HCT116 (cell line): ENCODE results near the gene AP1S1. TPM values are rescaled to one million over a fixed set of nuclear protein-coding genes. Genes with fewer than 3 reads are reported as not detected.

Experiments
- ATAC-seq: fragments of 200-7000 bp; cut with Tn5 transposase; 2 replicates; pipeline ENCODE4 v1.9.1; 2020; ENCODE audit warnings: mild to moderate bottlenecking, moderate library complexity
- BruUV-seq: library from RNA; stranded (reverse); fragments of 400-500 nt; replicated peaks from 2 replicates; lab custom pipeline; 2021; lab: Mats Ljungman, UMichigan
- CTCF ChIA-PET: fragments of 300-600 bp; sonication (Branson Sonifier 250); formaldehyde crosslinking; loops from one replicate; lab custom pipeline; 2021; ENCODE audit warnings: antibody characterized with exemption; lab: Charles Lee
- POLR2A ChIA-PET: fragments of 300-600, 350-600 bp; sonication (Branson Sonifier 250); formaldehyde crosslinking; loops from one replicate; lab custom pipeline; 2021; ENCODE audit warnings: antibody characterized with exemption; lab: Charles Lee
- RAD21 ChIA-PET, 2 experiments: fragments of 300-600 bp; sonication (Branson Sonifier 250); formaldehyde crosslinking; loops; one replicate each; lab custom pipeline; 2023; ENCODE audit warnings: low total read pairs in 2 of 2; ENCODE audit not compliant: uncharacterized antibody in 2 of 2, unreplicated experiment in 2 of 2, low non-redundant PET in 1 of 2; lab: Charles Lee
- DNase-seq: peaks from one replicate; pipeline ENCODE4 v3.0.0-alpha.2; 2010; ENCODE audit warnings: low read depth, low spot score
- H2AFZ ChIP-seq: fragments of 200-600 bp; shearing (Covaris generic), sonication (generic); 2 replicates; pipeline ENCODE4 v1.6.1; 2017; ENCODE audit warnings: low read depth, mixed run types, mixed read lengths, antibody characterized with exemption, low read length; ENCODE audit not compliant: poor library complexity, severe bottlenecking
- H3K27ac ChIP-seq: 2 replicates; pipeline ENCODE4 v1.5.1; 2012; ENCODE audit warnings: low read depth, low read length
- H3K27me3 ChIP-seq: fragments of 200-600 bp; sonication (generic); 2 replicates; pipeline ENCODE4 v1.6.1; 2016; ENCODE audit warnings: mixed run types, low read length, mixed read lengths; ENCODE audit not compliant: insufficient read depth
- H3K36me3 ChIP-seq, 2 experiments: fragments of 200-500 bp in 1 of 2; fragments of 200-600 bp in 1 of 2; sonication (Bioruptor generic) in 1 of 2; sonication (generic) in 1 of 2; 2 replicates each; pipeline versions ENCODE4 v1.5.1 to v1.6.1; 2014 to 2016; ENCODE audit warnings: low read length in 2 of 2, inconsistent platforms in 1 of 2, mixed read lengths in 1 of 2, mixed run types in 1 of 2; ENCODE audit not compliant: insufficient read depth in 2 of 2, control insufficient read depth in 1 of 2
- H3K4me1 ChIP-seq, 2 experiments: fragments of 200-600 bp in 1 of 2; sonication (generic) in 1 of 2; 2 replicates each; pipeline versions ENCODE4 v1.5.1 to v1.6.1; 2012 to 2017; ENCODE audit warnings: low read length in 2 of 2, inconsistent platforms in 1 of 2, mild to moderate bottlenecking in 1 of 2, mixed read lengths in 1 of 2, mixed run types in 1 of 2, moderate library complexity in 1 of 2; ENCODE audit not compliant: insufficient read depth in 2 of 2, control insufficient read depth in 1 of 2
- H3K4me2 ChIP-seq: fragments of 200-600 bp; sonication (generic); 2 replicates; pipeline ENCODE4 v1.6.1; 2017; ENCODE audit warnings: mixed run types, low read length, mixed read lengths
- H3K4me3 ChIP-seq, 2 experiments: fragments of 200-600 bp in 1 of 2; sonication (generic) in 1 of 2; replicated peaks in 1 of 2; 2 replicates each; pipeline ENCODE4 v1.5.1; 2011 to 2016; ENCODE audit warnings: low read length in 2 of 2, control low read depth in 1 of 2, low read depth in 1 of 2, mild to moderate bottlenecking in 1 of 2, mixed read lengths in 1 of 2, mixed run types in 1 of 2
- H3K79me2 ChIP-seq: fragments of 200-600 bp; sonication (generic); 2 replicates; pipeline ENCODE4 v1.6.1; 2017; ENCODE audit warnings: mild to moderate bottlenecking, mixed run types, low read length, moderate library complexity, mixed read lengths; ENCODE audit not compliant: insufficient read depth
- H3K9ac ChIP-seq: fragments of 200-600 bp; sonication (generic); 2 replicates; pipeline ENCODE4 v1.6.1; 2016; ENCODE audit warnings: low read length, mixed read lengths
- H3K9me2 ChIP-seq: fragments of 200-600 bp; sonication (generic), shearing (Covaris generic); 2 replicates; pipeline ENCODE4 v1.6.1; 2017; ENCODE audit warnings: mixed run types, mild to moderate bottlenecking, moderate library complexity; ENCODE audit not compliant: insufficient read depth
- H3K9me3 ChIP-seq, 2 experiments: fragments of 200-500 bp in 1 of 2; fragments of 200-600 bp in 1 of 2; sonication (Bioruptor generic) in 1 of 2; sonication (generic) in 1 of 2; 2 replicates each; pipeline ENCODE4 v1.6.1; 2014 to 2017; ENCODE audit warnings: low read length in 2 of 2, mixed read lengths in 2 of 2, inconsistent platforms in 1 of 2, low read depth in 1 of 2, mild to moderate bottlenecking in 1 of 2, mixed run types in 1 of 2, moderate library complexity in 1 of 2; ENCODE audit not compliant: control insufficient read depth in 1 of 2, insufficient read depth in 1 of 2
- H4K20me1 ChIP-seq: fragments of 200-600 bp; sonication (generic), shearing (Covaris generic); 2 replicates; pipeline ENCODE4 v1.6.1; 2017; ENCODE audit warnings: mixed run types, mild to moderate bottlenecking, moderate library complexity; ENCODE audit not compliant: insufficient read depth
- CBX3 ChIP-seq: IDR thresholded peaks from 2 replicates; pipeline ENCODE4 v1.6.1; 2012; ENCODE audit warnings: low read depth
- CEBPB ChIP-seq: IDR thresholded peaks from 2 replicates; pipeline ENCODE4 v1.6.1; 2012; ENCODE audit warnings: low read depth
- EZH2 ChIP-seq: fragments of 200-600 bp; sonication (generic); IDR thresholded peaks from 2 replicates; pipeline ENCODE4 v1.6.1; 2017; ENCODE audit warnings: antibody characterized with exemption, mixed run types
- EZH2phosphoT487 ChIP-seq: fragments of 200-600 bp; IDR thresholded peaks from 2 replicates; pipeline ENCODE4 v1.6.1; 2018; ENCODE audit warnings: antibody characterized with exemption, borderline replicate concordance
- FOSL1 ChIP-seq: IDR thresholded peaks from 2 replicates; pipeline ENCODE4 v1.6.1; 2012; ENCODE audit warnings: low read depth
- MAX ChIP-seq: IDR thresholded peaks from 2 replicates; pipeline ENCODE4 v1.6.1; 2012
- SP1 ChIP-seq: IDR thresholded peaks from 2 replicates; pipeline ENCODE4 v1.6.1; 2012; ENCODE audit warnings: low read depth
- TCF7L2 ChIP-seq: IDR thresholded peaks from 2 replicates; pipeline ENCODE4 v1.7.0; 2011; ENCODE audit warnings: borderline replicate concordance, inconsistent platforms; ENCODE audit not compliant: insufficient read depth, insufficient read length; ENCODE audit errors: extremely low read depth
- ZBTB33 ChIP-seq: IDR thresholded peaks from 2 replicates; pipeline ENCODE4 v1.6.1; 2011; ENCODE audit warnings: mild to moderate bottlenecking, low read length, moderate library complexity; ENCODE audit not compliant: insufficient replicate concordance; ENCODE audit errors: extremely low read depth
- ZNF274 ChIP-seq: fragments of 200-500 bp; sonication (Bioruptor generic); IDR thresholded peaks from 2 replicates; pipeline ENCODE4 v1.6.1; 2014; ENCODE audit warnings: mild to moderate bottlenecking, low read depth, low read length, inconsistent platforms
- intact Hi-C: fragments of 100-400 bp; cut with micrococcal nuclease; formaldehyde crosslinking; loops from 2 replicates; pipeline ENCODE4 v1.10.0; 2022
- total RNA-seq: library from RNA; stranded (reverse); gene quantifications from one replicate; pipeline ENCODE4 v1.2.1, GENCODE V29; 2021; ENCODE audit not compliant: unreplicated experiment

Gene AP1S1
- total RNA-seq, 1 experiment from 2014 or later: 130 TPM

- no peak for TF ChIP-seq CBX3
- no peak for TF ChIP-seq EZH2phosphoT487
- TF ChIP-seq SP1: no peak
- TF ChIP-seq EZH2: no peak
- no peak for TF ChIP-seq ZBTB33
These were observed 15.7 kb downstream of the AP1S1 start (continued) for GRCh38 chr7:101169838-101170551.

- POLR2A ChIA-PET: interaction anchor here (1.1 kb wide), 1 partner anchor 8 kb away, joined by 3 read pairs; no protein-coding TSS in a partner anchor
- RAD21 ChIA-PET: interaction anchor here in 1 of 2 experiments (0.6 kb wide), 1 partner anchor 9 kb away, joined by 3 read pairs; no protein-coding TSS in a partner anchor
- CTCF ChIA-PET: interaction anchor here (1.0 to 1.6 kb wide), 4 partner anchors 12 to 112 kb away, joined by 3 to 12 read pairs (median 4); no protein-coding TSS in a partner anchor
- Histone ChIP-seq H3K79me2 (no peaks in the 10 kb centered on the region), H3K36me3 (no peaks in the 10 kb centered on the region), H4K20me1 (no peaks in the 10 kb centered on the region), H3K4me1 (peaks cover 46 to 77% of the 10 kb centered on the region in 2 experiments), H2AFZ (no peak overlapping the region), H3K27ac (no peak overlapping the region), H3K9me2 (no peaks in the 10 kb centered on the region), H3K9me3 (no peaks in the 10 kb centered on the region), H3K4me2 (0 out of 2 replicates have a peak overlapping the region, but pooled peaks have one; percentile 80), H3K27me3 (no peaks in the 10 kb centered on the region), H3K9ac (no peak overlapping the region), H3K4me3 (no peak overlapping the region)
- DNase-seq (no peak), ATAC-seq (no peak)
- intact Hi-C loops: no loop called here
- BruUV-seq: TSS peak; percentile 12
- TF ChIP-seq FOSL1 (no peak), EZH2phosphoT487 (no peak), ZNF274 (no peak), MAX (no peak), TCF7L2 (peak; percentile 26), CEBPB (no peak)
These were observed 16.6 kb downstream of the AP1S1 start for GRCh38 chr7:101170617-101171441.
